HG03575 (cell line): ENCODE measurements around the gene GNAL.
"Not testable (repeated sequence)": the region's sequence is repeated elsewhere in the genome, so short reads cannot be mapped to it uniquely, and the experiment has no call there.

Experiments used
- ATAC-seq: cut with Tn5 transposase; IDR thresholded peaks from one replicate; pipeline ENCODE4 v1.9.1; 2021; ENCODE audit not compliant: unreplicated experiment, insufficient number of reproducible peaks, low FRiP score; ENCODE audit errors: extremely low read depth

GNAL gene

DNA sequence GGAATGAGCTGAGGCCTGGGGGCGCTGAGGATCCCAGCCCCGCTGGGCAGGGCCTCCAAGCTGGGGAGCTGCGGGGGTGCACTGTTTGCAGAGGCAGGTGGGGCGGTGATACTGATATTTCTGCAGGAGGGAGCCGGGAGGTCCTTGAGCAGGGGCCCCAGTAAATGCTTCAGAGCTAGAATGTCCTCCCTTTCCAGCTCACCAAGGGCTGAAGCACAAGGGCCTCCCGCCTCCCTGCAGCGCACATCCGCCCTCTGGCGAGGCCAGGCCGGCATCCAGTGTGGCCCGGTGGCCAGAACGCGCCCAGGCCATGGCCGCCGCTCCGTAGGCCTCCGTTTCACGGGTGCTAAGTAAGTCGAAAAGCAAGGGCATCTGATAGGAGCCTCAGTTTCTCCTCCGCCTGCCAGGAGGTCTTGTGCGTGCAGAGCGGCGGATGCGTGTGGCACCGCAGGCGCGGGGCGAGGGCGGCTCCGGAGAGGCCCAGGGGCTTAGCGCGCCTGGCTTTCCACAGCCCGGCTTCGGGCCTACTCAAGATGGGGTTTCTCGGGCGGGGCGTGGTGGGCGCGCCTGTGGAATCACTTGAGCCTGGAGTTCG, 132.7 kb downstream of the GNAL start:
- no peak for ATAC-seq

DNA sequence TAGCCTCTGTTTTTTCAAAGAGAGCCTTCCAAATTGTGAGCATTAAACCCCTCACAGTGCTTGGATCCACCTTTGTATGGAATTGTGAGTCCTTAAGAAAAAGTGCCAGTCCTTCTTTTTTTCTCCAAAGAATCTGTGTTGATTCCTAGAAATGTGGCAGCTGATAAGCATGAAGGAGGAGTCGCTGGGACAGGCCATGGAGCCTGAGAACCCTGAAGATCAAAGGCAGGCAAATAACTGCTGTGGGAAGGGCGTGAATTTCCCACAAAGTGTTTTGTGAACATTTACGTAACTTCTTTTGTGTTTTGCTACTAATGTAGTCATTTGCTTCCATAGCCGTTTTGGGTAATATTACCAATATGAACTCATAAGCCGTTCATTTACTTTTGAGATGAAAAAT, 134.5 kb downstream of the GNAL start:
- ATAC-seq = no peak

DNA sequence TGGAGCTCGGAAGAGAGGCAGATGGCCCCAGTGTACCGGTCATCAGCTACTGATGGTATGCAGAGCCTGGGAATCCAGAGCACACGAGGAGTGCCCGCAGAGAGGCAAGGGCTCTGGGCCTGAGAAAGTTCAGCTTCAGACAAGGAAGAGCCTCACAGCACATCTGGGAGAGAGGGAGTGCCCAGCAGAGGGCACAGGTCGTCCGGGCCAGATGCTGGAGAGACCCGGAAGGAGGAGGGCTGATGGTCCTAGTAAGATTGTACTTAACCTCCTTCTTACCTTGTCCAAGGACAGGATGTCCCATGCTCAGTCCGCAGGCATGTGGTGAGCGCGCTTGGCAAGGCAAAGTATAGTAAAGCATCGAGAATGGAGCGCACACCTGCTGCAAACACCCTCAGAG, 137.8 kb downstream of the GNAL start:
- ATAC-seq = no peak

DNA sequence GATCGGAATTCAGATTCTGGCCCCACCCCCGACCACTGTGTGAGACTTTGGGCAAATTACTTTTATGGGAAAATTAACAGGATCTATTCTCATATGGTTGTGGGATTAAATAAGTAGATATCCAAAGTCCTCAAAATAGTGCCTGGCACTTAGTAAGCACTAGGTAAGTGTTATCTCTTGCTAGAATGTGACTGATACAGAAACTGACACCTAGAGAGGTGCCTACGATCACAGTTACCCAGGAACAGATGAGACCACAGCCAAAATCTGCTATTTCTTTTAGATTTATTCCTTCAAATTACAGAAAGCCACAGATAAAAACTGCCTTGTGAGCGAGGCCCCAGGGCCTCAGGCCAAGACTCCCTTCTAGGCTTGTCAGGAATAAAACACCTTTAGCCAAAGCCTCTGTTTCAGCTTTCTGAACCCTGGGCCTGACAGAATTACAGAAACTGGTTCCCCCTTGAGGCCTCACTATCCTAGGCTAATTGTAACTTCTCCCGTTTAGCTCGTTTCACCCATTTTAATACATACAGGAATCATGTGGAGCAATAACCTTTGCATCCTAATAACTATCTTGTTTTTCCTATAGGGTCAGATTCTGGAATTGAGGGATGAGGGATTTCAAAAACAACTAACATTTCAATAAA, 139.8 kb downstream of the GNAL start:
- ATAC-seq = no peak

DNA sequence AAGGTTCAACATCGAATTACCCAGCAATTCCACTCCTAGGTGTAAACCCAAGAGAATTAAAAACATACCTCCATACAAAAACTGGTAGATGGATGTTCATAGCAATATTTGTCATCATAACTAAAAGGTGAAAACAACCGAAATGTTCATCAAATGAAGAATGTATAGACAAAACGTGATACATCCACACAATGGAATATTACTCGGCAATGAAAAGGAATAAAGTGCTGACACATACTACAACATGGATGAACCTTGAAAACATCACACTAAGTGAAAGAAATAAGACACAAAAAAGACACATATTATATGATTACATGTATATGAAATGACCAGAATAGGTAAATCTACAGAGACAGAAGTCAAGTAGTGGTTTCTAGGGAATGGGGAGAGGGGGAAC, 141.5 kb downstream of the GNAL start:
- no peak for ATAC-seq

DNA sequence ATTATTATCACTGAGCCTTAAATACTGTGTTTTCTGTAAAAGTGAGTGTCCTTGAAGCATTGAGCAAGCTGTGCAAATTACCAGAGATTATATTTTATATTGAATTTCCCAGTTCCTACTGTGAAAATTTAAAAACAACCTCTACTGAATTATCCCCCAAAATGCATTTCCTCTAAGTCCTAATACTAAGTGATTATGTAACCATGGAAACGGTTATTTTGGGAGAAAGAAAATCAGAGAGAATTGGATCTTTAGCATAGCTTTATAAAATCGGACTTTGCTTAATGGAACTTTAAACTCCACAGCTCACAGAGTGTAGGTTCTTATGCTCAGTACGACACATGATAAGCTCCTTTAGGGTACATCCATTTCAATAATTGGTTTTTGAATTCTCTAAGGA, 142.9 kb downstream of the GNAL start:
- no peak for ATAC-seq

DNA sequence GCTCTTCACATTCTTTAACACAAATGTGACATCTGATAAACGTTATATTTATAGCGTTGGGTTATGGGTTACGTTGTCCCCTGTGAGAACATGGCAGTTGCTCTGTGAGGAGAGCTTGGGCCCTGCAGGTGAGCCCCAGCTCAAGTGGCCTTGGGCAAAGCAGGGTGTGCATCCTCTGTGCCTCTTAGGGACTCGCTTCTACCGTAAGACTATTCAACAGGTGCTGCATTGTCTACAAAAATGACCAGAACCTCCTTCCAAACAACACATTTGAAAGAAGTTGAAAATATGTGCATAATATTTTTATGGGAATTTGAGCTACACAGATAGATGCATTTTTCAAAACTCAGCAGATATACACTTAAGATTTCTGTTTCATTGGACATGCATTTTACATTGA, 145.7 kb downstream of the GNAL start:
- ATAC-seq = no peak

DNA sequence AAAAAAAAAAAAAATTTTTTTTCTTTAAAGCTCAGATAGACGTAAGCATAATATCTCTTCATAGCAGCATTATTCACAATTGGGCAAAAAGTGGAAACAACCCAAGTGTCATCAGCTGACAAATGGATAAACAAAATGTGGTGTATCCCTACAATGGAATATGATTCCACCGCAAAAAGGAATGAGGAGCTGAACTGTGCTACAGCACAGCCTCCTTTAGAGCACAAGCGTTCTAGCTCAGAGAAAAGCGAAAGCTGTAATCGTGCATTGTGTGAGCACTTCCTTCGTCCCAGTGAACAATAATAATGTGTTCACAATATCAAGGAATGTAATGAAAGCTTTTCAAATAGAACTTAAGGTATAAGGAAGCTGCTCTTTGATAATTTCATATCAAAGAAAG, 150.5 kb downstream of the GNAL start:
- ATAC-seq = no peak

DNA sequence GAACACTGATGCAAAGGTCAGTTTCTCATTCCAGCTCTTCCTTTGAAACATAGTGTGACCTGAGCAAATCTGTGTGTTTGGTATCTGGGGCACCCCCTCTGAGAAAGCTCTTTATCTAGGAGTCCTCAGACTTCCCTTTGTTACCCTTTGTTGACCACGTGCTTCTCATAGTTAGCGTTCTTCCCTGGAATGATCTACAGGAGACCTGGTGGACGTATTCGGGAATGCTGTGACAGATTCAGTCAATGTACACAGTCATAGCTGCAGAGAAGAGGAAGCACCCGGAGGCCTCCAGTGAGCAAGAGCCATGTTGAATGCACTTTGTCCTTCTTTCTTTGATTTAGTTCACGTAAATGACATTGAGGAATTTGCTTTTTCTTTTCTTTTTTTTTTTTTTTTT, 151.4 kb downstream of the GNAL start:
- ATAC-seq = no peak

DNA sequence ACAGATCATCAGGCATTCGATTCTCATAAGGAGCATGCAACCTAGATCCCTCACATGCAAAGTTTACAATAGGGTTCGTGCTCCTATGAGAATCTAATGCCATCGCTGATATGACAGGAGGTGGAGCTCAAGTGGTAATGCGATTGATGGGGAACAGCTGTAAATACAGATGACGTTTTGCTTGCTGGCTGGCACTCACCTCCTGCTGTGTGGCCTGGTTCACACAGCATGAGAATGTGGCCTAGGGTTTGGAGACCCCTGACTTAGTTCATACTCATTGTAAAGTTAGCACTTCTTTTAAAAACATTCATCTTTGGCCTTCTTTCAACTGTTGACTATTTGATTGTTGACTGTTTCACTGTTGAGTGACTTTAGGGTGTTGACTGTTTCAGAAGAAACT, 153.5 kb downstream of the GNAL start:
- no peak for ATAC-seq

DNA sequence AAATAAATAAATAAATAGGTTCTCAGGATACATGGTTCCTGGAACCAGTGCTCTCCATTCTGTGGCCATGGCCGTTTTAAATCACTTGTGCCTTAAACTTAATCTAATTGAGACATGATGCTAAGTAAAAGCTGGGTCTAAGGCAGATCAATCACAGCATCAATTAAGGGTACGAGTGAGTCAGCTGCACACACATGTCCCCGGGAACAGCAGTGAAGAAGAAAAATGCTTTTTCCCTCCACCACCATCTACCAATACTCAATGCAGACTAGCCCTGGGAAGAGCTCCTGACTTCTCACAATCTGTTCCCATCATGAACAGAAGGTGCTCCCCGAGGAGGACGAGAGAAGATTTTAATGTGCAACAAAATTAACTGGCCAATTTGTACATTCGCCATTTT, 155.4 kb downstream of the GNAL start:
- no peak for ATAC-seq

DNA sequence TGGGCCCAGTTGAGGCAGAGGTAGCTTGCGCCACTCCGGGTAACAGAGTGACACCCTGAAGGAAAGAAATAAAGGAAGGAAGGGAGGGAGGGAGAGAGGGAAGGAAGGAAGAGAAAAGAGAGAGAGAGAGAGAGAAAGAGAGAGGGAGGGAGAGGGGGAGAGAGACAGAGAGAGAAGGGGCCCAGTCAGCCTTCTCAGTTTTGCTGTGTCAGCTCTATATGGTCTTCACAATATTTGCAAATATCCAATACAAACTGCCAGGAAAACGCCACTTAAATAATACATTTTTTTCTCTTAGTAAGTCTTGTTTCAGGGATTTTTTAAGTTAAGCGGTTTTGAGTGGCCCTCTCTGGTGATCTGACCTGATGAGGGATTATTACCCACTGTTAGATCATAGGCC, 156.6 kb downstream of the GNAL start:
- no peak for ATAC-seq

DNA sequence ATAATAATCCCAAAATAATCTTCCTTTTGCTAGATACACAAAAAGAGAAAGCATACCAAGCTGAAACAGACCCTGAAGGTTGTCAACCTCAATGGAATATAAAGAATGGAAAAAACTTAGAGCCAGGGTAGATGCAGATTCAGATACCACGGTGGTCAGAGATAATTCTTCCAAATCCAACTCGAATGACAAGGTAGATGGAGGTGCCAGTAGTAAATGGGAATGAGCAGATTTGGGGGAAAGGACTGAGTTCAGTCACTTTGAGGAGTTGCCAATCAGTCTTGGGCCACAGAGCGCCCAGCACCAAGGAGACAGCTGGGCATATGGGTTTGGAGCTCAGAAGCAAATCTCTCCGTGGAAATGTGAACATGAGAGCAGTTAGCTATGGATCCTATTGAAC, 158.7 kb downstream of the GNAL start:
- no peak for ATAC-seq

DNA sequence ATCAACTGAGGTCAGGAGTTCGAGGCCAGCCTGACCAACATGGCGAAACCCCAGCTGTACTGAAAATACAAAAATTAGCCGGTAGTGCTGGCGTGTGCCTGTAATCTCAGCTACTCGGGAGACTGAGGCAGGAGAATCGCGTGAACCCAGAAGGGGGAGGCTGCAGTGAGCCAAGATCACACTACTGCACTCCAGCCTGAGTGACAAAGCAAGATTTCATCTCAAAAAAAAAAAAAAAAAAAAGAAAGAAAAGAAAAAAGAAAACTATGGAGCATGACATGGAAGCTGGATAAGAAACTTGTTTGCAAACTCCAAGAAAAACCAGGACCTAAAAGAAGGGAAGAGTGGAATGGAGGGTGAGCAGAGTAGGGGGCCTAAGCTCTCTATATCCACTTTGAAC, 160.2 kb downstream of the GNAL start:
- no peak for ATAC-seq

DNA sequence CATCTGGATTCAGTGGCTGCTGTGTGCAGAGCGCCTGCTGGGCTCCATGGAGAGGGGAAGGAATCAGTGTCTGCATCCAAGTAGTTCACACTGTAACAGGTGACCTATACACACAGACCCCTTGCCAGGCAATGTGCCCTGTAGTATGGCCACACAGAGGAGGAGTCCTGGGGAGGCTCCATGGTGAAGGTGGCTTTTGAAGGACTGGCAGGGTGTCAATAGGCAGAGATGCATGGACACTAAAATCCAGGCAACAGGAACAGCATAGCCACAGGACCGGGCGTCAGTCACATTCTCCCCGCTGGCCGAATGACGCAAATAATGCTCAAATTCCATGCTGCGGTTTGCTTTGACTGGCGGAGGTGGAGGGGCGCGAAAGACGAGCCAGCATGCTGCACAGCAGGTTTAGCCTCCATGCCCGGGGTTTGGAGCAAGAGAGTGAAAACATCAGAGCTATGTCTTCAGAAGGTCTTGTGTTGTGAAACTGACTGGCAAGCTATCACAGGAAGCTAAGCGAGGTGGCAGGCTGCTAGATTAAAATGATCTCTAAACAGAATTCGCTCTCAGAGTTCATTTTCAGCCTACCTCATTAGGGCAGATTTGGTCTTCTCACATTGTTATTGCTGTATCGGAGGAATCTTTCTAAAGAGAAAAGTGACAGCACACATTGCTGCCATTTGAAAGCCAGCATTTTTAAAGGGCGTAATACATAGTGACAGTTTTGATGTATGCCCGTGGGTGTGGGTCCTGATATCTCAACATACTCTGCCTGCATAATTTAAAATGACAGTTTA, 161.0 kb downstream of the GNAL start:
- ATAC-seq = no peak

DNA sequence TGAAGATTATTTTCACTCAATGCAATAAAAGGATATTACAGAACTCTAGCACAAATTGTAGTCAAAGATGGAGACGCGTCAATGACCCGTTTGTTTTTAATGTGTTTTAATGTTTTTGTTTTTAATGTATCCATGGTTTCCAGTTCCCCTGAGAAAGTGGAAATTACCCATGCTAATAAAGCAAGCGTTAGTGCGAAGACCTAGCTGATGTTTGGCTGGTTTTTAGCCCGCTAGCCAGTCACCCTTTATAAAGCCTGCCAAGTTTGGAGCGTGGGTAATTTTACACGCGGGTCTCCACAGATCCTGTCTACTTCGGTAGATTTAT, 161.7 kb downstream of the GNAL start:
- no peak for ATAC-seq

DNA sequence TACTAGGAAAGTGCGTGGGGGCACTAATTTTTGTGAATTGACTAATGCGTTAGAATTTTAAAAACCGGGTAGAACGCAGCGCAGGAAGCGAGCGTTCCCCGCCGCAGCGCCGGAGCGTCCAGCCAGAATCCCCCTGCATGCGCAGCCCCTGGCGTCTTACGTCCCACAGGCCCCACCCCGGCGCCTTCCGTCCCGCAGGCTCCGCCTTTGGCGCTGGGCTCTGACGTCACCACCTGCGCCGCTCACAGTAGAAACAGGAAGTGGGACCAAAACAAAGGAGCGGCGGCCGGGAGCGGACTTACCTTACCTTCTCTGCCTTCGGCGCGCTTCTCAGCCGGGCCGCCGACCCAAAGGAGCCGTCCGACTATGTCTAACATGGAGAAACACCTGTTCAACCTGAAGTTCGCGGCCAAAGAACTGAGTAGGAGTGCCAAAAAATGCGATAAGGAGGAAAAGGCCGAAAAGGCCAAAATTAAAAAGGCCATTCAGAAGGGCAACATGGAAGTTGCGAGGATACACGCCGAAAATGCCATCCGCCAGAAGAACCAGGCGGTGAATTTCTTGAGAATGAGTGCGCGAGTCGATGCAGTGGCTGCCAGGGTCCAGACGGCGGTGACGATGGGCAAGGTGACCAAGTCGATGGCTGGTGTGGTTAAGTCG, 162.2 kb downstream of the GNAL start, which contains the start of gene CHMP1B:
CHMP1B (plus strand) TSS at position 268 of the 660 bp plus-strand sequence; CDS start at position 367, 99 bp downstream.
- no peak for ATAC-seq

DNA sequence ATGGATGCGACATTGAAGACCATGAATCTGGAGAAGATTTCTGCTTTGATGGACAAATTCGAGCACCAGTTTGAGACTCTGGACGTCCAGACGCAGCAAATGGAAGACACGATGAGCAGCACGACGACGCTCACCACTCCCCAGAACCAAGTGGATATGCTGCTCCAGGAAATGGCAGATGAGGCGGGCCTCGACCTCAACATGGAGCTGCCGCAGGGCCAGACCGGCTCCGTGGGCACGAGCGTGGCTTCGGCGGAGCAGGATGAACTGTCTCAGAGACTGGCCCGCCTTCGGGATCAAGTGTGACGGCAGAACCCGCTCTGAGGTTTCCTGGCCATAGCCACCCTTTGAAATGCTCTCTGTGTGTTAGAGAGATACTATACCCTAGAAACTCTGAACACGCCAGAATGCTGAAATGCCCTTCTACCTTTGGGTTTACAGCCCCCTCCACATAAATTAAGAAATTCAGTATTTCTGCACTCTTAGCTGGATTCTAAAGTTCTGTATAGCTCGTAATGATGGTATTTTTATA, 162.8 kb downstream of the GNAL start:
- no peak for ATAC-seq

DNA sequence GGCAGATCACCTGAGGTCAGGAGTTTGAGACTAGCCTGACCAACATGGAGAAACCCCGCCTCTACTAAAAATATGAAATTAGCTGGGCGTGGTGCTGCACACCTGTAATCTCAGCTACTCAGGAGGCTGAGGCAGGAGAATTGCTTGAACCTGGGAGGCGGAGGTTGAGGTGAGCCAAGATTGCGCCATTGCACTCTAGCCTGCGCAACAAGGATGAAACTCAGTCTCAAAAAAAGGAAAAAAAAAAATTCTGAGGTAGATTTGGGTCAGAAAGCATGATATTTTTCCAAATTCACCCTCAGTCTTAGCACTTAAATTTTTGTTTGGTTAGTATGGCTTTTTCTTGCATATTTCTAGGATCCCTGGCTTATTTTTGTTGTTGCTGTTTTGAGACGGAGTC, 165.5 kb downstream of the GNAL start:
- ATAC-seq = not testable (repeated sequence)
